ENCODE results near the gene PAX2.

DNA sequence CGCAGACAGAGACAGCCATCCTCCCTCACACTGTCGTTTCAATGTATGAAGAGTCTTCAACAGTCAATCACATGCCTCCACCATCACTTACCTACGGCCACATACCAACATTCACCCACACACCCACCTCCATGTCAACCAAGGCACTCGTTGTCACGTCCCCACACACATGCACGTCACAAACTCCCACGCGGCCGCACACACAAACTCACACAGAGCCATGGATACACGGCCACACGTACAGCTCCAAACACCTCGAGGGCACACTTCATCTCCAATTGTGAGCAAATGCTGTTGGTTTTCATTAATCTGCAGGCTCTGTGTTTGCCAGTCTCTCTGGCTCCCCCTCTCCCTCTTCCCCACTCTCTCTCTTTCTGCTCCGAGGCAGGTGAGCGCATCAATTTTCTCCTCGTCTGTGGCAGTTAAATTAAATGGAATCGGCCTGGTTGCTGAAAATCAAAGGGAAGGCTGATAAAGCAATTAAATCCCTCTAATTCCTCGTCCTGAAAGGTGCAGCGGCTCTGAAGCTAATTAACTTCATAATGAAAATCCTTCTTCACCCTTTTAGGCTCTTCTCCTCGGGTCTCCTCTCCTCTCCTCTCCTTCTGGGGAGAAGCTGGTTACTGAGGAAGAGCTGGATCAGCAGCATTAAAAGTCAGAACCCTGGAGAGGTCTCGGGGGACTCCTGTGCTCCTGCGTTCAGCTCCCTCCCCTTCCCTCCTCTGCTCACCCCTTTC is 113.5 kb downstream of the PAX2 start:
- TF ChIP-seq EZH2 (IDR thresholded peaks at IDR 0.05; ENCODE audit: insufficient read depth, low read length), result no peak
- TF ChIP-seq, protein P1, sequence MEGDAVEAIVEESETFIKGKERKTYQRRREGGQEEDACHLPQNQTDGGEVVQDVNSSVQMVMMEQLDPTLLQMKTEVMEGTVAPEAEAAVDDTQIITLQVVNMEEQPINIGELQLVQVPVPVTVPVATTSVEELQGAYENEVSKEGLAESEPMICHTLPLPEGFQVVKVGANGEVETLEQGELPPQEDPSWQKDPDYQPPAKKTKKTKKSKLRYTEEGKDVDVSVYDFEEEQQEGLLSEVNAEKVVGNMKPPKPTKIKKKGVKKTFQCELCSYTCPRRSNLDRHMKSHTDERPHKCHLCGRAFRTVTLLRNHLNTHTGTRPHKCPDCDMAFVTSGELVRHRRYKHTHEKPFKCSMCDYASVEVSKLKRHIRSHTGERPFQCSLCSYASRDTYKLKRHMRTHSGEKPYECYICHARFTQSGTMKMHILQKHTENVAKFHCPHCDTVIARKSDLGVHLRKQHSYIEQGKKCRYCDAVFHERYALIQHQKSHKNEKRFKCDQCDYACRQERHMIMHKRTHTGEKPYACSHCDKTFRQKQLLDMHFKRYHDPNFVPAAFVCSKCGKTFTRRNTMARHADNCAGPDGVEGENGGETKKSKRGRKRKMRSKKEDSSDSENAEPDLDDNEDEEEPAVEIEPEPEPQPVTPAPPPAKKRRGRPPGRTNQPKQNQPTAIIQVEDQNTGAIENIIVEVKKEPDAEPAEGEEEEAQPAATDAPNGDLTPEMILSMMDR (IDR thresholded peaks at IDR 0.05; ENCODE audit: insufficient read depth, low read depth, low read length), result no peak

Measured in astrocyte (in vitro differentiated cells and primary cell).